Stimulated activated CD4-positive, alpha-beta T cell treated with anti-CD3 and anti-CD28 coated beads, Interleukin-4, amount 100 ng/mL, for 48 hours (primary cell): ENCODE results near the gene ADAMTS20.

Experiments used
- DNase-seq, 2 donors: peaks; one replicate each; pipeline ENCODE4 v3.0.0-alpha.2; 2020; ENCODE audit warnings: low read depth in 2 of 2

ADAMTS20 gene

DNA sequence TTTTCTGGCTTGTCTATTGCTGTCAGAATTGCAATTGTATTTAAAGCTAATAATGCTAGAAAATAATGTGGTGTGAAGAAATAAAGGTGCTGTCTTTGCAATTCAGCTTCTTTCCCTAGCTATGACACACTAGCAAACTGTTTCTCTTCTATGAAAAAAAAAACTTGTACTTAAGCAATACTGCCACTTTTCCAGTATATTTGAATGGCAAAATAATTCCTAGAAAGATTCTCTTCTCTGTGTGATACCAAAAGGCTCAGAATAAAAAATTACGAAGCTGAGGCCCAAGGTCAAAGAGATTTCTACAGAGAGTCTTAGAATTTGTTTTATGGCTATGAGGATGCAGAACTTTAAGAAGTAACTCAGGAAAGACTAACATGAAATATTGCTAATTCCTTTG, 235.5 kb downstream of the ADAMTS20 start:
- DNase-seq = no peak

- DNase-seq = no peak
Observed at GRCh38 chr12:43315961-43316360, 236.0 kb downstream of the ADAMTS20 start.

DNA sequence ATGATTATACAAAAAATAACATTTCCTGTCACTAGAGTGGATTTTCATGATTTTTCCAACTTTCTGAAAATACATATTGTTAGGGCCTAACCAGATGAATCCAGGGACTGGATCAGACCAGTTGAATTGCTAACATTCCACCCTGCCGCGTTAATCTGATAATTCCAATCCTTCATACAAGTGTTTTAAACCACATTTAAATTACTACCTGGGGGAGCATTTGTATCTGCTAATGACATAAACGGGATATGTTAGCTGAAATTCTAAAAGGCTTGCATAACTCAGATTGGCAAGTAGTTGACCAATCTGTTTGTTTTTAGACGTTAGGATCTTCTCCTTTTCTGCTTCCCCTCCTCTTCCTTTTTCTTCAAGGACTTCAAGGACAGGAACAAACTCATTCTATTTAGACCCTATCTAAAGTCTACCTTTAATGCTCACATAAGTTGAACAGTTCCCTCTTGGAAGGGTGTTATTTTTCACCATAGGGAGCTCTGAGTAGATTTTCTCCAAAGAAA, 239.0 kb downstream of the ADAMTS20 start:
- no peak for DNase-seq

GRCh38 chr12:43310596-43310995, 241.4 kb downstream of the ADAMTS20 start:
- no peak for DNase-seq

GRCh38 chr12:43309959-43310358, 242.0 kb downstream of the ADAMTS20 start:
- DNase-seq = no peak

- no peak for DNase-seq
Observed at GRCh38 chr12:43308776-43309175, 243.2 kb downstream of the ADAMTS20 start.

DNA sequence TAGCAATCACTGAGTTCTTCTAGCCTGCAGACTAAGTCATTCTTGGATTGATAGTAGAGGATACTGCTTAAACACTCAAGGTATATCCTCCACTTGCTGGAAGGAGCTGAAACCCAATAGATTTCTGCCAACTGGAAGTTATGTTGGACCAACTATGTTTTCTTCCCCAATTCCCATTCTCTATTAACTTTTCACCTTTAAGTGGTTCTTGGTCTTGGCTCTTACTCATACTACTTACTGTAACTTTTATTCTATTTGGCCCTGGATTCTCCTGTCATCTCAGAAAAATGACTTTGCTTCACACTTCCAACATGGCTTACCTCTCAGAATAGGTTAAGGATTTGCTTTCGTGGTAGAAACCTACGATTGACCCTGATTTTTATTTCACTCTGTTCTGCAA, 244.9 kb downstream of the ADAMTS20 start:
- no peak for DNase-seq

GRCh38 chr12:43306066-43306465, 245.9 kb downstream of the ADAMTS20 start:
- DNase-seq = no peak

- no peak for DNase-seq
Observed at GRCh38 chr12:43305065-43305464, 246.9 kb downstream of the ADAMTS20 start.
